HUDEP-2 (cell line): Measurements from ENCODE around the gene SIRT6.
"Not testable (repeated sequence)": the region's sequence is repeated elsewhere in the genome, so short reads cannot be mapped to it uniquely, and the experiment has no call there.

ENCODE experiments used
- DNase-seq, 76 experiments: peaks; one replicate each; lab custom pipeline; 2025; ENCODE audit not compliant: unreplicated experiment in 76 of 76; lab: John Stamatoyannopoulos, UW

SIRT6 gene

DNA sequence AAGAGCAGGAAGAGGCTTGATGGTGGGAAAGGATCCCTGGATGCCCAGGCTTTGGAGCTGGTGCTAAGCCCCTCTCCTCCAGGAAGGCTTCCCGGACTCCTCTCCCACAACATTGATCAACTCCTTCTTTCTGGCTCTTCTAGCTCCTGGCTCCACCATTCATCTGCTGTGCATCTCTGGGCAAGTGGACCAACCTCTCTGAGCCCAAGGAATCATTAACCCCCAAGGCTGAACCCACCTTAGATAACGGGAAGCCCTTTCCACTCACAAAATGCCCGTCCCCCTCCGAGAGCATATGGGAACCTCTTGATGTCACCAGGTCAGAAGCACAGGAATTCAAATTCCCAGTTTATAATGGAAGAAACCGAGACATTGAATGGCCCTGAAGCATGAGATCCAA, 5.2 kb downstream of the SIRT6 start:
- DNase-seq: no peak

DNA sequence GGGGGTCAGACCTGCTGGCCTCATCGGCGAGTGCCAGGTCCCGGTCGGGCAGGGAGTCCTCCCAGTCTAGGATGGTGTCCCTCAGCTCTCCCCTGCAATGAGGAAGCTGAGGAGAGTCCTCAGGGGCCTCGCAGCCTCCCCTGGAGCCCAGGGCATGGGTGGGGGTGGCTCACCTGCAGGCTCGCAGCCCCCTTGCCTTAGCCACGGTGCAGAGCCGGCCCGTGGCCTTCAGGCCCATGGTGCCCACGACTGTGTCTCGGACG, 6.8 kb downstream of the SIRT6 start:
- no peak for DNase-seq

DNA sequence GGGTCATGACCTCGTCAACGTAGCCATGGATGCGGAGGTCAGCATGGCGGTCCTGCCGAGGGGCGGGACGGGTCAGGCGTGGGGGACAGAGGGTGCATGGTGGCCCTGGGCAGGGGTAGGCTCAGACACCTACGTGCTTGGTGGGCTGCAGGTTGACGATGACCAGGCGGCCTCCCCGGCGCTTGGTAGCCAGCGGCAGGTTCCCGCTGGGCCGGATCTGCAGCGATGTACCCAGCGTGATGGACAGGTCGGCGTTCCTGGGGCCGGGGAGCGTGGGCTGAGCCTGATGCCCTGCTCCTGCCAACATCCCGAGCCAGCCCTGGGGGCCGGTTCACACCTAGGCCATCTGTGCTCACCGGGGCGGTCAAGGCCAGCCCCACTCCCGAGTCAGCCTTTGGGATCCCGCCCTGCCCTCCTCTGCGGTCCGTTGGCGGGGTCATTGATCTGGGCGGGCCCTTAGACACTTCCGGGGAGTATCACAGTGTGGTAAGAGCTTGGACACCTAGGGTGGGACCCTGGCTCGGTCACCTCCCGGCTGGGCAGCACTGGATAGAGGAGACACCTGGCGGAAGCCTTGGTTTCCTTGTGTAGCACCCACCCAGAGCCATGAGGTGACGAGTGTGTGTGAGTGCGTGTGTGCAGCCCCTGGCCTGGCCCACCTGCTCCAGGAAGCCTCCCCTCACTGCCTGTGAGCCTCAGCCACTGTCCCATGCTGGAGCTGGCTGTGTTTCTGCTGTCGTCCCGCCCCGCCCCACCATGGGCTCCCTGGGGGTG, 7.3 kb downstream of the SIRT6 start:
- no peak for DNase-seq

DNA sequence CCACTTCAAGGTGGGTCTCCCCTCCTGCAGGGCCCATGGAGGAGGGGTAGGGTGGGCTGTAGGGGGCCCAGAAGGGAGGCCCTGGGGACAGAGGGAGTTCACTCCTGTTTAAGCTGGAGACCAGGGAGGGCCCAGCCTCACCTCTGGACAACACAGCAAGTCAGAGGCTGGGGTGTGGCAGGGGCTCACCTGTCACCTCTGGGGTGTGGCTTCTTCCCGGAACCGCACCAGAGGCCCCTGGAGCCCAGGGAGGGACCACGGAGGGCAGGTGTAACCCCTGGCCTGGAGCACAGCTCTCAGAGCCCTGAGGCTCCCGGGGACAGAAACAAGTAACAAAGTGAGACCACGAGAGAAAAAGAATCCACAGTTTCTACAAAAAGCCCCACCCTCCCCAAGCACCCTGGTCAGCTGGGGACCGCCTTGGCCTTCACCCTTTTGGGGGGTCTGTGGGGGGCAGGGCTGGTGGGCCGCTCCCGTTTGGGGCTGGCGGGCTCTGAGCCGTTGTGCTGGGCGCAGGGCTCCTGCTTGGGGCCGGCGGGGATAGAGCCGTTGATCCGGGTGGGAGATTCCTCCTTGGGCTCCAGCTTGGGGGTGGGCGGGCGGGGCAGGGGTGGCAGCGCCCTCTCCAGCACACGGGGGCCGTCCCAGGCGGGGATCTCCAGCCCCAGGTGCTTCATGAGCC, 8.0 kb downstream of the SIRT6 start:
- DNase-seq: no peak

DNA sequence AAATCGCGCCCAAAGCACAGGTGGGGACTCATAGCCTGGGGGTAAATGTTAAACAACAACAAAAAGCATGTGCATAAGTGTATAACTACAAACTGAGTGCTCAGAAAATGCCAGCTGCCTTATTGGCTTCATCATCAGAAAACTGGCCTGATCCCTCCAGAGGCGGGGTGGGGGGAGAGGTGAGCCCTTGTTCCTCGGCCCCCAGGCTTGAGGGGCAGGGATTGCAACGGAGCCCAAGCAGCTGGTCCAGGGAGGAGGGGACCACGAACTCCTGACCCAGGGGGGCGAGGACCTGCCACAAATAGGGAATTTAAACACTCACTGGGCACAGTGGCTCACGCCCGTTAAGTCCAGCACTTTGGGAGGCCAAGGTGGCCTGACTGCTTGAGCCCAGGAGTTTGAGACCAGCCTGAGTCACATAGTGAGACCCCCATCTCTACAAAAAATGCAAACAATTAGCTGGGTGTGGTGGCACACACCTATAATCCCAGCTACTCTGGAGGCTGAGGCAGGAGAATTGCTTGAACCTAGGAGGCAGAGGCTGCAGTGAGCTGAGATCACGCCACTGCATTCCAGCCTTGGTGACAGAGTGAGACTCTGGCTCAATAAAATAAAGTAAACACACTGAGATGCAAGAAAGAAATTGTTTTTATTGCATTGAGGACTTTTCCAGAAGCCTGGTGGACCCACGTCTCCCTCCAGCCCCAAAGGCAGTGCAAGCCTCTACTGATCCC, 8.7 kb downstream of the SIRT6 start:
- DNase-seq: no peak

DNA sequence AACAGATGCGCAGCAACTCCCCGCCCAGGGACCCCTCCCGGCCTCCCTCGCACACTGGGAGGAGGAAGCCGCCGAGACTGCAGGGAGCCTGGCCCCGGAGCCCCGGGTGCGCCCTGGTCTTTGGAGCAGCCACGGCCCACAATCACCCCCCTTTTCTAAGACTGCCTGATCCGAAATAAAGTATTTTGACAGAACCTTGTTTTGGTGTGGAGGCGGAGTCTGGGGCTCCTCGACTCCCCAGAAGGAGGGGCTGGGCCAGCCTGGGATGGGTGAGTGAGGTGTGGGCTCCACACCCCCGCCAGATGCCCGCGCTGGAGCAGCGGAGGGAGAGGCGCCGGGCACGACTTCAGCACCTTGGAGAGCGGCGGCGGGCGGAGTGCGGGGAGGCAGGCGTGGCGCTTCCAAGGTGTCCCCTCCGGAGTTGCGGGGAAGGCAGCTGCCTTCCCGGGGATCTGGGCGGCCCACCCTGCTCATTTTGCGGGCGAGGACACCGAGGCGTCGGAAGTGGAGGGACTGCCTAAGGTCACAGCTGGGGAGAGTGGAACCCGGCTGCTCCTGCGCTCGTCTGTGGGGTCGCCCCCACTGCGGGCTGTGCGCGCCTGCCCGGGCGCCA, 9.4 kb downstream of the SIRT6 start:
- DNase-seq: peak in 53 of 76 experiments; percentile 19 to 89 (median 56)

DNA sequence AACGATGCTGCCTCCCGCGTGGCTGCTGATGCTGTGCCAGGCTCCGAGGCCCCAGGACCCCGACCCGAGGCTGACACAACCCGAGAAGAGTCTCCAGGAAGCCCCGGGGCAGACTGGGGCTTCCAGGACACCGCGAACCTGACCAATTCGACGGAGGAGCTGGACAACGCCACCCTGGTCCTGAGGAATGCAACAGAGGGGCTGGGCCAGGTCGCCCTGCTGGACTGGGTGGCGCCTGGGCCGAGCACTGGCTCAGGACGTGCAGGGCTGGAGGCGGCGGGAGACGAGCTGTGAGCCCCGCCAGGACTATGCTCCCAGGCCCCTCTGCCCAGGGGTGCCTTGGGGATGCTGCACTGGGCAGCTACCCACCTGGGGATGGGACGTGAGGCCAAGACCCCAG, 10.7 kb downstream of the SIRT6 start:
- no peak for DNase-seq

DNA sequence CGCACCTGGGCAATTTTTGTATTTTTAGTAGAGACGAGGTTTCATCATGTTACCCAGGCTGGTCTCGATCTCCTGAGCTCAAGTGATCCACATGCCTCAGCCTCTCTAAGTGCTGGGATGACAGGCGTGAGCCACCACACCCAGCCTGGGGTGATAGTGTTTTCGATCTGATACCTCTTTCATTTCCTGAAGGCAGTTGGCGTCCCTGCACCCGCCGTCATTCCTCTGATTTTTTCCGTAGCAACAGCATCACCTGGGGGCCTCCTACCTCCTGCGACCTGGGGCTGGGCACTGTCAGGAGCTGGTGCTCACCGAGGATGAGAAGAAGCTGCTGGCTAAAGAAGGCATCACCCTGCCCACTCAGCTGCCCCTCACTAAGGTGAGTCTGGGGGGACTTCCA, 18.1 kb downstream of the SIRT6 start:
- no peak for DNase-seq

DNA sequence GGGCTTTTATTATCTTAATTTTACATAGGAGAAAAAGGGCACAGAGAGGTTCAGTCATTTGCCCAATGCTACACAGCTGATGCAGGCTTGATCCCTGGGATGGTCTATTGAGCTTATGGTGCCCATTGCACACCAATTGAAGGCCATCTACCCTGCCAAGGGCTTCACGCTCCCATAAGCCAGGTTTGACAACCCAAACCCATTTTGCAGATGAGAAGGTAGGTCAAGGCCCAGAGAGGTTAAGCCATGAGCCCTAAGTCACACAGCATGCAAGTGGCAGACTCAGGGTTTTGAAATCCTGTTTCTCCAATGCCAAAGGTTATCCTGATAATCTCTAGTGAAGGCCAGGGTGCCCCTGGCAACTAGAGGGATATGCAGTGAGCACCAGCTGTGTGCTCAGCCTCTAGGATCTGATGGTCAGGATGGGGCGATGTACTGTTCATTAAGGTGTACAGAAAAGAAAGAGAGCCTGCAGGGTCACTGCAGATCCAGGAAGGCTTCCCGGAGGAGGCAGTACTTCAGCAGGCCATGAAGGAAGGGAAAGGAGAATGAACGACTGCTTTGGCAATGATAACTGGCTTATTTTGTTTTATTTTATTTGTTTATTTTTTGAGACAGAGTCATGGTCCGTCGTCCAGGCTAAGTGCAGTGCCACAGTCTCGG, 20.8 kb downstream of the SIRT6 start:
- no peak for DNase-seq

DNA sequence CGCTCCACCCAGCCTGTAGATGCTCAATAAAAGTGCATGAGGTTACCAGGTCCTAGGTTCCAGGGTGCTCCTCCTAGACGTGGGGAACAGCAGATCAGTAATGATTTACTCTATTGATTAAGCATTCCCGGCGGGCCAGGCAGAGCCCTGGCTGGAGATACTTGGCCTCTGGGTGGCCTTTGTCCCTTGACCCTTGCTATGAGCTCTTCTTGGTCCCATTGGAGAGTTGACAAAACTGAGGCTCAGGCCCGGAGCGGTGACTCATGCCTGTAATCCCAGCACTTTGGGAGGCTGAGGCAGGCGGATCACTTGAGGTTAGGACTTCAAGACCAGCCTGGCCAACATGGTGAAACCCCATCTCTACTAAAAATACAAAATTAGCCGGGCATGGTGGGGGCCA, 24.4 kb downstream of the SIRT6 start:
- DNase-seq: not testable (repeated sequence)

DNA sequence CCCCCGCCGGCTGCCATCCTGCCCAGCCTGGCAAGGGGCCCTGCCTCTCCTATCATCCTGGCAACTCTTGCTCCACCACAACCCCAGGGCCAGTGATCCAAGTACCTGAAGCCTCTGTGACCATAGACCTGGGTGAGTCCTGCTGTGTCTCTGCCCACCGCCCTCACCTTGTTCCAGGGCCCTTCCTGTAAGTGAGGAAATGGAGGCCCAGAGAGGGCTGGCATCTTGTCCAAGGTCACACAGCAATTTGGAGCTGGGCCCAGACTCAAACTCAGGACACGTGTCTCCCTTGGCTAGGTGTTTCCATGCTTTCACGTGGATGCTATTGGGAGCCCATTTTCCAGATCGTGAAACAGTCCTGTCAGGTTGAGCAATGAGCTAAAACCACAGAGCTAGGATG, 25.2 kb downstream of the SIRT6 start:
- no peak for DNase-seq

DNA sequence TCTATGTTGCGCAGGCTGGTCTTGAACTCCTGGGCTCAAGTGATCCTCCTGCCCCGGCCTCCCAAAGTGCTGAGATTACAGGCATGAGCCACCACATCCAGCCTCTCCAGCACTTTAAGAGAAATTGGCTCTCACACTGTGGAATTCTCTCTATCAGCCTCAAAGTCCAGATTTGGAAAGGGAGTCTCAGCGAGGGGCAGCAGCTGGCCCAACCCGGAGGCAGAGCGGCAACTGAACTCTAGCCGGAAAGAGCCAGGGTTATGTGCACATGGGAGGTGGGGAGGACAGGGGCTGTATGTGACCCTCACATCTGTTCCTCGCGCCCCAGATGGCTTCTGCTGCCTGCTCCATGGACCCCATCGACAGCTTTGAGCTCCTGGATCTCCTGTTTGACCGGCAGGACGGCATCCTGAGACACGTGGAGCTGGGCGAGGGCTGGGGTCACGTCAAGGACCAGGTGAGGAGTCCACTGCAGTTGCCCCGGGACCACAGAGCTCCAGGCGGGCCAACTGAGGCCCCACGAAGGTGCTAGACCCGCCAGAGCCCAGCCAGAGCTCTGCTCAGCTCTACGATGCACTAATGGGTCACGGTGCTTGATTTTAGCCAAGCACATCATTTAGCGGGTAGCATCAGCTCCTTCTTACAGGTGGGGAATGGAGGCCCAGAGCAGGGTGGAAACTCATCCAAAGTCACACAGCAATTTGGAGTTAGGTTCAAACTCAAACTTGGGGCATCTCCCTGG, 27.6 kb downstream of the SIRT6 start:
- no peak for DNase-seq

DNA sequence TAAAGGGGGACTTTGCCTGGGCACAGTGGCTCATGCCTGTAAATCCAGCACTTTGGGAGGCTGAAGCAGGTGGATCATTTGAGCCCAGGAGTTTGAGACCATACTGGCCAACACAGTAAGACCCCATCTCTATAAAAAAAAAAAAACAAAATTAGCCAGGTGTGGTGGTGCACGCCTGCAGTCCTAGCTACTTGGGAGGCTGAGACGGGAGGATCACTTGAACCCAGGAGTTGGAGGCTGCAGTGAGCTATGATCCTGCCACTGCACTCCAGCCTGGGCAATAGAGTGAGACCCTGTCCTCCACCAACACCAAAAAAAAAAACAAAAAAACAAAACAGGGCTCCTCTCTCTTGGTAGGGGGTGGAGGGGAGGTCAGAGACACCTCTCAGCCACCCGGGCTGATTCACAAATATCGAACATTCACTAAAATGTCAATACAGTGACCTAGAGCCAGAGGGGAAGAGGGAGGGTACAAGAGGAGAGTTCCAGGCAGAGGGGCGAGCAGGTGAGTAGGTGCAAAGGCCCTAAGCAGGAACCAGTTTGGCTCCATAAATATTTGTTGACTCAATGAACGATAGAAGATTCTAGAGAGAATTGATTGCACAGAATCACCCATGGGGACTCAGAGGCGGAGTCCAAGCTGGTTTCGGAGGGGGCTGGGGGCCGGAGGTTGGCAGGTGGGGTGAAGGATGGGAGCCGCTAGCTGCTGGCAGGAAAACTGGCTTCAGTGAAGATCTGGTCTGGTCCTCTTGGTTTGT, 29.9 kb downstream of the SIRT6 start:
- DNase-seq: no peak

DNA sequence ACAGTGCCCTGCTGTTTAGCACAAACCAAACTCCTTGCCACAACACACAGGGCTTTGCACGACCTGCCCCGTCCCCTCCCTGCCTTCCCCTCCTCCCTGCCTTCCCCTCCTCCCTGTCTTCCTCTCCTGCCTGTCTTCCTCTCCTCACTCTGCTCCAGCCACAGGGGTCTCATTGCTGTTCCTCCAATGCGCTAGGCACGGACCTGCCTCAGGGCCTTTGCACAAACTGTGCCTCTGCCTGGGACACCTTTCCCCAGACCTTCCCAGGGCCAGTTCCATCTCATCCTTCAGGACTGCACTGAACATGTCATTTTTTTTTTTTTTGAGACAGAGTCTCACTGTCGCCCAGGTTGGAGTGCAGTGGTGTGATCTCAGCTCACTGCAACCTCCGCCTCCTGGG, 30.7 kb downstream of the SIRT6 start:
- no peak for DNase-seq

DNA sequence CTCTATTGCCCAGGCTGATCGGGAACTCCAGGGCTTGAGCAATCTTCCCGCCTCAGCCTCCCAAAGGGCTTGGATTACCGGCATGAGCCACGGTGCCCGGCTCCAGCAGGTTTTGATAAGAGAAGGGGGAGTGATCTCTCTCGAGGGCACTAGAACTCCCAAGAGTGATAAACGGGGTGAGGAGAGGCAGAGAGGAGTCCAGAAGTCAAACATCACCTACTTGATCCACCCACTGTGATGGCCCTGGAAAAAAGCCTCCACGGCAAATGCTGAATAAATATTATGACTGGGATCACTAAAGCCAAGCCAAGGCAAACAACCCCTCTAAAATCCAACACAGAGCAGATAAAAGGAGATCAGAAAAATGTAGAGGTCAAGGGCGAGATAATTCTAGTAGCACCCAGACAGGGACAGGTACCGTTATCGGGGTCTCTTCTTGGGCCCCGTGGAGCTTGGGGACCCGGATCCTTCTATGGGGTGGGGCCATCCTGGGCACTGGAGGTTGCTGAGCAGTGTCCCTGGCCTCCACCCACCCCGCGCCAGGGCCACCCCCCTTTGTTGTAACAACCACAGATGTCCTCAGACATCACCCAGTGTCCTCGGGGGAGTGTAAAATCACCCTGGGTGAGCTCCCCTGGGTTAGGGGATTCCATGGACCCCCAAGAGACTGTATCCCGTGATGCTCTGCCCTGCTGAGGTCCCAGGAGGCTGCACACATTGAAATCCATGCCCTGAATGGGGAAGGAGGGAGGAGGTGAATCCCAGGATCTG, 32.7 kb downstream of the SIRT6 start:
- peak in 17 of 76 experiments; percentile 7 to 34 (median 23) for DNase-seq

DNA sequence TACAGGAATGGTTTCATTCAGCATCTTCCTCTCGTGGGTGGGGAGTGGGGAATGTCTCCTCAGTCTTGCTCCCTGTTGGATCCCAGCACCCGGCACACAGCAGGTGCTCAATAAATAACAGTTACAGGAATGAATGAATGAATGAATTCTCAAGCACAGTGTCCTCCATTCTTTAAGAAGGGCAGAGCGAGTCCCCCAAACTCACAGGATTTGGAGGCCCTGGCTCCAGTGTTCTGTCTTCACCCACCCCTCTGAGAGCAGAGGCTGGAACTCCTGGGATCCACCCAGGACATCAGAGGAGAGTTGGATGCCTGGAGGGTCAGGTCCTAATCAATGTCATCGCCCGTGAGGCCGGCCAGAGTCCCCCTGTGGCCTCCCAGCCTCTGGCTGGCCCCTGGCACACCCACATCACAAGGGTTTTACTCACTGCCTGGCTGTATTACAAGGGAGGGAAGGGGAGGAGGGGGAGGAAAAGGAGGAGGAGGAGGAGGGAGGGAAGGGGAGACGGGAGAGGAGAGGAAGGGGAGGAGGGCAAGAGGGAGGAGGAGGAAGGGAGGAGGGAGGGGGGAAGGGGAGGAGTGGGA, 37.6 kb downstream of the SIRT6 start:
- DNase-seq: peak in 57 of 76 experiments; percentile 25 to 80 (median 53)

DNA sequence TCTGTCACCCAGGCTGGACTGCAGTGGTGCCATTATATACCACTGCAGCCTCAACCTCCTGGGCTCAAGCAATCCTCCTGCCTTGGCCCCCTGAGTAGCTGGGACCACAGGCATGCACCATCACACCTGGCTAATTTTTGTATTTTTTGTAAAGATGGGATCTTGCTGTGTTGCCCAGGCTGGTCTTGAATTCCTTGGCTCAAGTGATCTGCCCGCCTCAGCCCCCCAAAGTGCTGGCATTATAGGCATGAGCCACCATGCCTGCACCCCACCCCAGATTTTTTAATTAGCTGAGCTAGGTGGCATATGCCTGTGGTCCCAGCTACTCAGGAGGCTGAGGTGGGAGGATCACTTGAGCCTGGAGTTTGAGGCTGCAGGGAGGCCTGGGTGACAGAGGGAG, 39.4 kb downstream of the SIRT6 start:
- not testable (repeated sequence) for DNase-seq

DNA sequence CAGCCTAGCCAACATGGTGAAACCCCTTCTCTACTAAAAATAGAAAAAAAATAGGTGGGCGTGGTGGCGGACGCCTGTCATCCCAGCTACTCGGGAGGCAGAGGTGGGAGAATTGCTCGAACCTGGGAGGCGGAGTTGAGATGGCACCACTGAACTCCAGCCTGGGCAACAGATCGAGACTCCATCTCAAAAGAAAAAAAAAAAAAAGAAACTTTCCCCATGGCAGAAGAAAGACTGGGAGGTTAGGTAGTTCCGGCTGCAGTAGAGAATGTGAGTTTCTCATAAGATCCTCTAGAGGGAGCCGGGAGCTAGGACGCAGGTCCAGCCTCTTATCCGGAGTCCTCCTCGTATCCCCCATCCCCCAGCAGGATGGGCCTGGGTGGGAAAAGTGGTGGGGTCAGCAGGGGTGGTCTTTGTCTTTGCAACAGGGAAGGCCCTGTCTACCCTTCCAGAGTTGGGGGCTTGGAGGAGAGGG, 42.1 kb downstream of the SIRT6 start:
- peak in 53 of 76 experiments; percentile 8 to 71 (median 37) for DNase-seq
